T-helper 1 cell treated with Interleukin-12 subunit alpha and Interleukin-12 subunit beta and Interleukin-4 antibody, amounts not matched to agents 30 ng/mL and 1 ng/mL, for 36 hours (primary cell): ENCODE data around the gene XAB2. TPM values are rescaled to one million over a fixed set of nuclear protein-coding genes. Genes with fewer than 3 reads are reported as not detected.
"Not testable (repeated sequence)": the region's sequence is repeated elsewhere in the genome, so short reads cannot be mapped to it uniquely, and the experiment has no call there.

ENCODE experiments used
- intact Hi-C: fragments of 100-400 bp; cut with micrococcal nuclease; formaldehyde crosslinking; loops from one replicate; pipeline ENCODE4 v1.15.1; 2024
- total RNA-seq: library from RNA; stranded (reverse); gene quantifications from 2 replicates; pipeline ENCODE4 v1.2.3, GENCODE V29; 2022

Gene XAB2
- total RNA-seq, 1 donor from 2014 or later, result 47.0 TPM

- intact Hi-C loops, result no loop called here
Measured at GRCh38 chr19:7579182-7579581, 50.2 kb downstream of the XAB2 start.

GRCh38 chr19:7578127-7578526 lies 51.2 kb downstream of the XAB2 start:
- intact Hi-C loops, result no loop called here

GRCh38 chr19:7577422-7577821 lies 51.9 kb downstream of the XAB2 start:
- intact Hi-C loops, result not testable (repeated sequence)

- intact Hi-C loops, result no loop called here
Measured at GRCh38 chr19:7575434-7576040, 53.8 kb downstream of the XAB2 start.

GRCh38 chr19:7570761-7571160 lies 58.6 kb downstream of the XAB2 start:
- intact Hi-C loops, result no loop called here

Other genes with a start within 250 kb of the XAB2 start
- gene PEX11G, start 140.5 kb downstream of the XAB2 start, total RNA-seq, result 0.42 and 0.98 TPM in 2 replicates
- 5.3 and 5.9 TPM in 2 replicates for gene ZNF358, start 113.4 kb downstream of the XAB2 start, total RNA-seq
- 15.8 and 18.4 TPM in 2 replicates for gene MCOLN1, start 106.9 kb downstream of the XAB2 start, total RNA-seq
- 143 and 148 TPM in 2 replicates for gene PNPLA6, start 93.8 kb downstream of the XAB2 start, total RNA-seq
- gene CAMSAP3, start 33.7 kb downstream of the XAB2 start, total RNA-seq, result 0.34 and 0.39 TPM in 2 replicates
- gene PET100, start 248 bp upstream of the XAB2 start, total RNA-seq, result 119 and 124 TPM in 2 replicates
- gene PCP2, start 4.2 kb upstream of the XAB2 start, total RNA-seq, result 1.7 and 1.9 TPM in 2 replicates
- gene STXBP2, start 7.6 kb upstream of the XAB2 start, total RNA-seq, result 148 and 152 TPM in 2 replicates
- gene RETN, start 39.5 kb upstream of the XAB2 start, total RNA-seq, result not detected in 2 replicates
- gene MCEMP1, start 47.5 kb upstream of the XAB2 start, total RNA-seq, result not detected in 2 replicates
- gene TRAPPC5, start 51.3 kb upstream of the XAB2 start, total RNA-seq, result 77.3 and 82.9 TPM in 2 replicates
- gene FCER2, start 72.6 kb upstream of the XAB2 start, total RNA-seq, result not detected in 2 replicates
- not detected in 2 replicates for gene CLEC4G, start 102.6 kb upstream of the XAB2 start, total RNA-seq
- not detected in 2 replicates for gene CD209, start 118.0 kb upstream of the XAB2 start, total RNA-seq
- gene CLEC4M, start 133.7 kb upstream of the XAB2 start, total RNA-seq, result not detected in 2 replicates
- 9.1 and 9.6 TPM in 2 replicates for gene EVI5L, start 200.7 kb upstream of the XAB2 start, total RNA-seq
- gene PRR36, start 244.8 kb upstream of the XAB2 start, total RNA-seq, result 0.22 and 0.34 TPM in 2 replicates